OCI-M1 (cell line): ENCODE data around the gene A1CF.
"Not testable (repeated sequence)": the region's sequence is repeated elsewhere in the genome, so short reads cannot be mapped to it uniquely, and the experiment has no call there.

ENCODE experiments used
- DNase-seq: peaks from one replicate; lab custom pipeline; 2025; lab: John Stamatoyannopoulos, UW

A1CF gene

DNA sequence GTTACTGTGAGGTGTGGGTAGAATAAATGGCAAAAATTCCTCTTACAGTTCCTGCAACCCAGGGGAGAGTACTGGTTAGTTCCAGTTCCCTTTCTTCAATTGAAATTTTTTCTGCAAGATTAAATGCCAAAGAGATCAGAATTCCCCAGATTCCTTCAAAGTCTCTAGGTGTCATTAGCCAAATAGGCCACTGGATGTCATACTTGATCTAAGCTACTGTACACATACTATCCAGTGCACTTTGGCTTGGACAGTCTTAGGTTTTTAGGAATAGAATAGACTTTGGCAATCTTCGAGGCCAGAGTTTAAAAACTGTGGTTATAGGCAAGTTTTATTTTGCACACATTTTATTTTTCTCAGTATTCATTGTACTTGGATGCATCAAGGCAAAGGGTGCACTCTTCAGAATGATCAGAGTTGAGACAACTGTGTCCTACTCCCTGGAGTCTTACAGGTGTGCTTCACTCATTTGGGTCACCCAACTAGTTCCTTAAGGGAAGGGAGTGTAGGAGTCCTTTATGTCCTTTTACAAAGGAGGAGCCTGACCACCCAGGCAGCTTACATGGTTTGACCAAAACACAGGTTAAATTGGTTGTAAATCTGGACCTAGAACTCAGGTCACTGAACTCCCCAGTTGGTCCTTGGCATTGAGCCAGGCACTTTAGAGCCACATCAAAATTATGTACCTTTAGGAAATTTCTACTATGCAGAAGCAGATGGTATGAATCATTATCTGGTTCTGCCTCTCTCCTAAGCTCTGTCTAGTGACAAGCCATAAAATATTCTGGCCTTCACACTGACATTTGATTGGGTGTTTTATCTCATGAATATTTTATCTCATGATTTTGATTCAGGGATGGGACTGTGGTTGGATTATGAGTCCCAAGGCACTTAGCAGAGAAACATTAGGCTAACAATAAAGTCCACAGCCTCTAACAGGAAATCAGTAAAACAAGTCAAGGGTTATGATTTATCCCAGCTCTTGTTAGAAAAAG is 96.2 kb downstream of the A1CF start:
- peak; percentile 37 for DNase-seq

DNA sequence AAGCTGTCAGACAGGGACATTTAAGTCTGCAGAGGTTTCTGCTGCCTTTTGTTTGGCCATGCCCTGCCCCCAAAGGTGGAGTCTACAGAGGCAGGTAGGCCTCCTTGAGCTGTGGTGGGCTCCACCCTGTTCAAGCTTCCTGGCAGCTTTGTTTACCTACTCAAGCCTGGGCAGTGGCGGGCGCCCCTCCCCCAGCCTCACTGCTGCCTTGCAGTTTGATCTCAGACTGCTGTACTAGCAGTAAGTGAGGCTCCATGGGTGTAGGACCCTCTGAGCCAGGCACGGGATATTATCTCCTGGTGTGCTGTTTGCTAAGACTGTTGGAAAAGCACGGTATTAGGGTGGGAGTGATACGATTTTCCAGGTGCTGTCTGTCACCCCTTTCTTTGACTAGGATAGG is 97.5 kb downstream of the A1CF start:
- DNase-seq = not testable (repeated sequence)

DNA sequence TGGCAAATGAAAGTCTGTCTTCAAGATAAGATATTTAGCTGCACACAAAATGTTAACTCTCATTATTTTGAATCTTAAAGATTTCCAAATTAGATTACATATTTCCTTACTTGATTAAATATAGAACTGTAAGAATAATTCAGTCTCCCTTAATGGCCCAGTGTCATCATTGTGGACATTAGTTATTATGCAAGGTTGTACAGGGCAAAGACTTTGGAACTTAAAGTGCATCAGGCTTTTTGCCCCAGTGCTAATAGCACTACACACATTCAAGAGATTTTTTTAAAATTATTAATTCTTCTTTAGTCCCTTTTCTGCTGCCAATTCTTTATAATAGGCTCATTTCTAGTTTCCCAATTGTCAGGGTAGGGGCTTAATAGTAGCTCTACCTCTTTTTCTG is 103.4 kb downstream of the A1CF start:
- not testable (repeated sequence) for DNase-seq

DNA sequence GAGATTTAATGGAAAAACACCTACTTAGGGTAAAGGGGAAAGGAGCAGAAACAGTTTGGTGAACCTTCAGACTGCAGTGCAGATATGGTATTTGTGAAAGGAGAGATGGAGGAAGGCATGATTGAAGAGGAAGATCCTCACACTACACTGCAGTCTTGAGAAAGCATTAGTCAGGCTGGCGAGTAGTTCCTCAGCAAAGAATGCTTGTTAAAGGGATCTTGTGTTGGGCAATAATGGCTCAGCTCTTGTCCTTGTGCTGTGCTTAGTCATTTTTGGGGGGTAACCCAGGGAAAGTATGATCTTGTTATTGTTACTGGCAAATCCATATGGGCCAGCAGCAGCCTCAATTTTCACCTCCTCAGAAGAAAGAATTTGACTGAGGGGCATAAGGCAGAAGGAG is 105.4 kb downstream of the A1CF start:
- DNase-seq = not testable (repeated sequence)

DNA sequence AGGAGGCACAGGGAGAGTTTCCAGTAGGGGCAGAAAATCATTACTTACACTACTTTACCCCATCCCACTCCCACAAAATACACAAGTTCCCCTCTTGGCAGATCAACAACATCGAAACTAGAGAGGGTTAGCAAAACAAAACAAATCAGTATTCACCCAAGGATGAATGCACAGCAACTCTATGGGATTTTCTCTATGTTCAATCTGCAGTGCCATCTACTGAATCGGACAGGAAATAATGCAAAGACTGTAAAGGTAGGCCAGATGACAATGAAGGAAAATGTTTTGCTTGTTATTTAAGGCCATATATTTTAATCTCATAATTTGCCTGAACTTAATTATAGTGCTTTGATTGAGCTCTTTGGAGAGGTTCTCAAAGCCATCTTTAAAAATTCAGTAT is 110.6 kb downstream of the A1CF start:
- not testable (repeated sequence) for DNase-seq

DNA sequence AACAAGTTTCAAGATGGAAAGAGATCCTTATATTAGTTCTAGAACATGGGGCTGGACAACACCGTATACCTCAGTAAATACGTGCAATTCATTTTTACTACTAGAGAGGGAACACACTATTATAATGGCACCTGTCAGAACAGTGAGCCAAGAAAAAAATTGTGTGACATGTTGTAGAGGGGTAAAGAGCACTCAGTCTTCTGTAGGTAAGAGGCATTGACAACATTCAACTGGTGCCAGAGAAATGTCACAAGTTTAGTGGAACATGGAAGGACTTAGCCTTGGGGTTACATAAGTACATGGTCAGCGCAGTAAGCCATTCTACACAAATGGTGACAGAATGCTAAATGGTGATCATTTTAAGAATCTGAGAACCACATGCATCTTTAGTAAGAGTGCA is 113.4 kb downstream of the A1CF start:
- DNase-seq = not testable (repeated sequence)

GRCh38 chr10:50766774-50767513 is 118.5 kb downstream of the A1CF start:
- DNase-seq = not testable (repeated sequence)
